Neural cell (in vitro differentiated cells): ENCODE data around the gene PACS1. TPM values are rescaled to one million over a fixed set of nuclear protein-coding genes. Genes with fewer than 3 reads are reported as not detected.

Source experiments
- H2AFZ ChIP-seq: fragments of 200-600, 300-800 bp; sonication (generic), shearing (Covaris generic); 2 replicates; pipeline ENCODE4 v1.6.0; 2014; ENCODE audit warnings: low read depth, mild to moderate bottlenecking, antibody characterized with exemption, low read length, moderate library complexity
- H3F3A ChIP-seq: fragments of 200-600 bp; shearing (Covaris generic); 2 replicates; pipeline ENCODE4 v1.6.1; 2016; ENCODE audit warnings: mild to moderate bottlenecking, moderate library complexity, mixed read lengths, antibody characterized with exemption, low read length; ENCODE audit not compliant: insufficient read depth, poor library complexity, severe bottlenecking
- H3K27ac ChIP-seq: fragments of 200-600, 300-800 bp; sonication (generic), shearing (Covaris generic); 2 replicates; pipeline ENCODE4 v1.5.1; 2014; ENCODE audit warnings: mild to moderate bottlenecking, low read length, moderate library complexity
- H3K27me3 ChIP-seq: fragments of 300-800, 200-600 bp; sonication (generic), shearing (Covaris generic); 2 replicates; pipeline ENCODE4 v1.6.0; 2014; ENCODE audit warnings: mild to moderate bottlenecking, low read depth, low read length, moderate library complexity; ENCODE audit not compliant: insufficient read depth
- H3K36me3 ChIP-seq: fragments of 300-800, 200-600 bp; sonication (generic), shearing (Covaris generic); 2 replicates; pipeline ENCODE4 v1.5.1; 2014; ENCODE audit warnings: mild to moderate bottlenecking, antibody characterized with exemption, low read length, moderate library complexity; ENCODE audit not compliant: insufficient read depth
- H3K4me2 ChIP-seq: fragments of 300-800, 200-600 bp; sonication (generic), shearing (Covaris generic); 2 replicates; pipeline ENCODE4 v1.6.0; 2014; ENCODE audit warnings: mild to moderate bottlenecking, low read length
- H3K4me3 ChIP-seq: fragments of 300-800, 200-600 bp; sonication (generic), shearing (Covaris generic); 2 replicates; pipeline ENCODE4 v1.5.1; 2014; ENCODE audit warnings: mild to moderate bottlenecking, low read length, moderate library complexity
- H3K79me2 ChIP-seq: fragments of 200-600 bp; shearing (Covaris generic); replicated peaks from 2 replicates; pipeline ENCODE4 v1.6.0; 2014; ENCODE audit warnings: mild to moderate bottlenecking, low read length, moderate library complexity; ENCODE audit not compliant: insufficient read depth
- H3K9ac ChIP-seq: fragments of 300-800, 200-600 bp; sonication (generic), shearing (Covaris generic); 2 replicates; pipeline ENCODE4 v1.6.1; 2016; ENCODE audit warnings: mild to moderate bottlenecking, low read length, mixed read lengths
- H3K9me2 ChIP-seq: fragments of 200-600 bp; shearing (Covaris generic); 2 replicates; pipeline ENCODE4 v1.6.1; 2016; ENCODE audit warnings: mild to moderate bottlenecking, low read length, mixed read lengths; ENCODE audit not compliant: insufficient read depth
- H3K9me3 ChIP-seq: fragments of 200-600, 300-800 bp; sonication (generic), shearing (Covaris generic); 2 replicates; pipeline ENCODE4 v1.6.1; 2016; ENCODE audit warnings: mild to moderate bottlenecking, mixed run types, low read length, moderate library complexity, mixed read lengths
- H4K20me1 ChIP-seq: fragments of 200-600 bp; shearing (Covaris generic); 2 replicates; pipeline ENCODE4 v1.6.1; 2016; ENCODE audit warnings: mild to moderate bottlenecking, mixed run types; ENCODE audit not compliant: insufficient read depth
- CTCF ChIP-seq: fragments of 450-650 bp; IDR thresholded peaks from 2 replicates; pipeline ENCODE4 v1.5.1; 2014; ENCODE audit warnings: antibody characterized with exemption, mild to moderate bottlenecking, moderate library complexity; ENCODE audit not compliant: poor library complexity, severe bottlenecking
- EP300 ChIP-seq: fragments of 450-650 bp; conservative IDR thresholded peaks from 2 replicates; pipeline ENCODE4 v1.6.1; 2014; ENCODE audit warnings: antibody characterized with exemption, mild to moderate bottlenecking, moderate library complexity; ENCODE audit not compliant: poor library complexity, severe bottlenecking
- EZH2 ChIP-seq: fragments of 200-600, 300-800 bp; shearing (Covaris generic), sonication (generic); IDR thresholded peaks from 2 replicates; pipeline ENCODE4 v1.6.1; 2014; ENCODE audit warnings: antibody characterized with exemption, low read length, borderline replicate concordance, mild to moderate bottlenecking; ENCODE audit not compliant: insufficient read depth, poor library complexity, severe bottlenecking
- MXI1 ChIP-seq: fragments of 450-650 bp; conservative IDR thresholded peaks from 2 replicates; pipeline ENCODE4 v1.6.1; 2014; ENCODE audit warnings: antibody characterized with exemption, mild to moderate bottlenecking; ENCODE audit not compliant: poor library complexity, severe bottlenecking
- POLR2AphosphoS5 ChIP-seq: IDR thresholded peaks from 2 replicates; pipeline ENCODE4 v1.6.1; 2012
- RAD21 ChIP-seq: fragments of 450-650 bp; conservative IDR thresholded peaks from 2 replicates; pipeline ENCODE4 v1.6.1; 2014; ENCODE audit warnings: antibody characterized with exemption, mild to moderate bottlenecking, moderate library complexity
- REST ChIP-seq: IDR thresholded peaks from 2 replicates; pipeline ENCODE4 v1.6.1; 2012; ENCODE audit warnings: borderline replicate concordance
- SMC3 ChIP-seq: fragments of 450-650 bp; conservative IDR thresholded peaks from 2 replicates; pipeline ENCODE4 v1.6.1; 2014; ENCODE audit warnings: antibody characterized with exemption, mild to moderate bottlenecking, moderate library complexity; ENCODE audit not compliant: poor library complexity
- TAF1 ChIP-seq: IDR thresholded peaks from 2 replicates; pipeline ENCODE4 v1.6.1; 2012; ENCODE audit warnings: low read depth
- polyA plus RNA-seq: library from polyadenylated mRNA; depleted of rRNA; stranded (reverse); fragments of >200 nt; gene quantifications from 2 replicates; pipeline ENCODE4 v1.2.3, GENCODE V29; 2014

Gene PACS1
- polyA plus RNA-seq, 1 donor from 2014 or later, result 14.4 TPM

GRCh38 chr11:66281776-66282467, 211.8 kb downstream of the PACS1 start:
- Histone ChIP-seq H3K9ac (peak overlapping the region; percentile 58), H3K36me3 (no peaks in the 10 kb centered on the region), H4K20me1 (peaks cover 8% of the 10 kb centered on the region), H3K4me2 (peak overlapping the region; percentile 70), H3K4me3 (peak overlapping the region; percentile 76), H3K9me2 (no peaks in the 10 kb centered on the region), H3K27me3 (no peaks in the 10 kb centered on the region), H2AFZ (no peak overlapping the region), H3K79me2 (peaks cover 59% of the 10 kb centered on the region), H3K9me3 (no peaks in the 10 kb centered on the region), H3K27ac (peak overlapping the region; percentile 98), H3F3A (peaks cover 4% of the 10 kb centered on the region)
- TF ChIP-seq REST (no peak), SMC3 (no peak), EP300 (no peak), POLR2AphosphoS5 (no peak), CTCF (no peak), RAD21 (no peak), TAF1 (no peak), EZH2 (no peak), MXI1 (no peak)

GRCh38 chr11:66282468-66283455, 212.7 kb downstream of the PACS1 start:
- peak overlapping the region; percentile 98 for H3K27ac ChIP-seq

More at GRCh38 chr11:66282468-66283455, 212.7 kb downstream of the PACS1 start:
- no peak overlapping the region for H2AFZ ChIP-seq
- H3K36me3 ChIP-seq, result no peaks in the 10 kb centered on the region
- peaks cover 8% of the 10 kb centered on the region for H4K20me1 ChIP-seq
- H3K9me3 ChIP-seq, result no peaks in the 10 kb centered on the region
- peaks cover 4% of the 10 kb centered on the region for H3F3A ChIP-seq
- no peaks in the 10 kb centered on the region for H3K9me2 ChIP-seq
- no peaks in the 10 kb centered on the region for H3K27me3 ChIP-seq
- H3K4me3 ChIP-seq, result peak overlapping the region; percentile 76
- H3K9ac ChIP-seq, result peak overlapping the region; percentile 78
- peaks cover 58% of the 10 kb centered on the region for H3K79me2 ChIP-seq
- TF ChIP-seq SMC3, result peak; percentile 92
- TF ChIP-seq MXI1, result peak; percentile 97
- TF ChIP-seq TAF1, result no peak
- TF ChIP-seq RAD21, result peak; percentile 76
- peak; percentile 55 for TF ChIP-seq POLR2AphosphoS5
- peak; percentile 39 for TF ChIP-seq REST
- no peak for TF ChIP-seq EZH2
- TF ChIP-seq EP300, result peak; percentile 67
- peak; percentile 99 for TF ChIP-seq CTCF
- H3K4me2 ChIP-seq, result peak overlapping the region; percentile 66
